Measurements from ENCODE around the gene NFKBIA. TPM values are rescaled to one million over a fixed set of nuclear protein-coding genes. Genes with fewer than 3 reads are reported as not detected.
"Not testable (repeated sequence)": the region's sequence is repeated elsewhere in the genome, so short reads cannot be mapped to it uniquely, and the experiment has no call there.

NFKBIA gene
- total and polyA plus RNA-seq, 7 donors = 48.7 to 151 (median 94.0) TPM

DNA sequence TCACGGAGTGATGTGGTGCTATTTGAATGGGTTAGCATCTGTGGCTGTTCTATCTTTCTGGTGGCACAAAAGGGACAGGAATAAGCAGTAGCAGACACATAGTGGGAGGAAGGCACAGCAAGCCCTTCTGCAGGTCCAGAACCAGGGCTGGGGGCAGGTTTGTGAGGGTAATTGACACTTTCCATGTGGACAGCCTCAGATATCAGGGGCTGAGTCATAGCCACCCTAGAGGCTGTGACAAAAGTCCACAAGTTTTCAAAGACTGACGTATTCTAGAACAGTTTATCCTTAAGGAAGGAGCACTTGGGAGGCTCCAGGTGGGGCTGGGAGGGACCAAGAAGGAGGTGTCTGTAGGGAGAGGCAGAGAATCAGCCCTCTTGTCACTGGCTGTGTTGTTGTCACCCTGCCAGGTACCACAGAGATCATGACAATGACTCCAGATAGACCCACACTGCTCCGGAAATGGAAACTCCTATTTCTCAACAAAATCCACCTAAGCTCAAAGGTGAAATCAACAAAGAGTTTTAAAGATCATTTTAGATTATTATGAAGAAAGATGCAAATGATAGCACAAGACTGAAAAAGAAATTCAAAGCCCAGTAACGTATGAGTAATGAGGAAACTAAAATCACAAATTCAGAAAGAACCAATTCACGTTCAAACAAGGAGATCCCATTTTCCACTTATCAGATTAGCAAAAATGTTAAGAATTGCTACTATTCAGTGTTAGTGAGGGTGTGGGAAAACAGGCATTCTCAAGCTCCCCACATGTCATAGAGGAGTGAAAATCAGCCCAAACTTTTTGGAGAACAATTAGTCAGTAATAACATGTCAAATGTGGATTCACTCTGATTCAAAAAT lies 48.3 kb downstream of the NFKBIA start:
- no peak overlapping the region for H3K27ac ChIP-seq
- 64 to 80% (median 67%) methylated on average over 5 of the region's 5 CpGs for WGBS, 3 donors
- no peak for TF ChIP-seq CTCF (IDR thresholded peaks at IDR 0.05)
- no peaks in the 10 kb centered on the region for H3K9me3 ChIP-seq
- DNase-seq (no peak), ATAC-seq (peak in 3 of 4 donors; percentile 15 to 41 (median 40))
- intact Hi-C loops (cut with DNase I) = no loop called here
- no peaks in the 10 kb centered on the region for H3K4me1 ChIP-seq
- H3K4me3 ChIP-seq = no peak overlapping the region
- H3K36me3 ChIP-seq (ENCODE audit: insufficient read depth in 1 of 2, low read depth in 1 of 2) = no peaks in the 10 kb centered on the region
- H3K27me3 ChIP-seq (ENCODE audit: insufficient read depth in 3 of 3, low read length in 2 of 3) = no peaks in the 10 kb centered on the region

DNA sequence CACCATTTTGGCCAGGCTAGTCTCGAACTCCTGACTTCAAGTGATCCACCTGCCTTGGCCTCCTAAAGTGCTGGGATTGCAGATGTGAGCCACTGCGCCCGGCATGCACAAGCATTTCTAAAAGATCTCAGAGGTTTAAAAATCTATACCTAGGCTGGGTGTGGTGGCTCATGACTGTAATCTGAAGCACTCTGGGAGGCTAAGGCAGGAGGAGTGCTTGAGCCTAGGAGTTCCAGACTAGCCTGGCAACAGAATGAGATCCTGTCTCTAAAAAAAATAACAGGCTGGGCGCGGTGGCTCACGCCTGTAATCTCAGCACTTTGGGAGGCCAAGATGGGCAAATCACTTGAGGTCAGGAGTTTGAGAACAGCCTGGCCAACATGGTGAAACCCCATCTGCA lies 49.3 kb downstream of the NFKBIA start:
- H3K36me3 ChIP-seq (ENCODE audit: insufficient read depth in 1 of 2, low read depth in 1 of 2); H3K4me3 ChIP-seq; H3K27ac ChIP-seq; H3K9me3 ChIP-seq; H3K27me3 ChIP-seq (ENCODE audit: insufficient read depth in 3 of 3, low read length in 2 of 3); H3K4me1 ChIP-seq; ATAC-seq; intact Hi-C loops (cut with DNase I): not testable (repeated sequence)
- peak in 1 of 2 donors; percentile 8 for DNase-seq
- 87 to 92% (median 90%) methylated on average over 6 of the region's 6 CpGs for WGBS, 3 donors

GRCh38 chr14:35353409-35354172 lies 51.0 kb downstream of the NFKBIA start:
- intact Hi-C loops (cut with DNase I) = no loop called here
- no peak for TF ChIP-seq CTCF (IDR thresholded peaks at IDR 0.05)
- Histone ChIP-seq H3K4me1 (no peaks in the 10 kb centered on the region), H3K27ac (no peak overlapping the region), H3K27me3 (ENCODE audit: insufficient read depth in 3 of 3, low read length in 2 of 3) (no peaks in the 10 kb centered on the region), H3K36me3 (ENCODE audit: insufficient read depth in 1 of 2, low read depth in 1 of 2) (no peaks in the 10 kb centered on the region), H3K4me3 (no peak overlapping the region), H3K9me3 (no peaks in the 10 kb centered on the region)
- DNase-seq = peak in 1 of 2 donors; percentile 8
- no peak for ATAC-seq
- WGBS, 3 donors = 65 to 83% (median 72%) methylated on average over 10 of the region's 10 CpGs

- WGBS, 3 donors = 65 to 69% (median 67%) methylated on average over 15 of the region's 15 CpGs
- no peaks in the 10 kb centered on the region for H3K9me3 ChIP-seq
- no peak overlapping the region for H3K27ac ChIP-seq
- peak in 1 of 2 donors; percentile 44 for DNase-seq
- H3K4me1 ChIP-seq = no peaks in the 10 kb centered on the region
- no peak overlapping the region for H3K4me3 ChIP-seq
- no peak for TF ChIP-seq CTCF (IDR thresholded peaks at IDR 0.05)
- no peaks in the 10 kb centered on the region for H3K27me3 ChIP-seq (ENCODE audit: insufficient read depth in 3 of 3, low read length in 2 of 3)
- H3K36me3 ChIP-seq (ENCODE audit: insufficient read depth in 1 of 2, low read depth in 1 of 2) = no peaks in the 10 kb centered on the region
- intact Hi-C loops (cut with DNase I) = no loop called here
- no peak for ATAC-seq
These were observed 52.0 kb downstream of the NFKBIA start for GRCh38 chr14:35352274-35353233.
